ENCODE measurements around the gene ZNF653.

DNA sequence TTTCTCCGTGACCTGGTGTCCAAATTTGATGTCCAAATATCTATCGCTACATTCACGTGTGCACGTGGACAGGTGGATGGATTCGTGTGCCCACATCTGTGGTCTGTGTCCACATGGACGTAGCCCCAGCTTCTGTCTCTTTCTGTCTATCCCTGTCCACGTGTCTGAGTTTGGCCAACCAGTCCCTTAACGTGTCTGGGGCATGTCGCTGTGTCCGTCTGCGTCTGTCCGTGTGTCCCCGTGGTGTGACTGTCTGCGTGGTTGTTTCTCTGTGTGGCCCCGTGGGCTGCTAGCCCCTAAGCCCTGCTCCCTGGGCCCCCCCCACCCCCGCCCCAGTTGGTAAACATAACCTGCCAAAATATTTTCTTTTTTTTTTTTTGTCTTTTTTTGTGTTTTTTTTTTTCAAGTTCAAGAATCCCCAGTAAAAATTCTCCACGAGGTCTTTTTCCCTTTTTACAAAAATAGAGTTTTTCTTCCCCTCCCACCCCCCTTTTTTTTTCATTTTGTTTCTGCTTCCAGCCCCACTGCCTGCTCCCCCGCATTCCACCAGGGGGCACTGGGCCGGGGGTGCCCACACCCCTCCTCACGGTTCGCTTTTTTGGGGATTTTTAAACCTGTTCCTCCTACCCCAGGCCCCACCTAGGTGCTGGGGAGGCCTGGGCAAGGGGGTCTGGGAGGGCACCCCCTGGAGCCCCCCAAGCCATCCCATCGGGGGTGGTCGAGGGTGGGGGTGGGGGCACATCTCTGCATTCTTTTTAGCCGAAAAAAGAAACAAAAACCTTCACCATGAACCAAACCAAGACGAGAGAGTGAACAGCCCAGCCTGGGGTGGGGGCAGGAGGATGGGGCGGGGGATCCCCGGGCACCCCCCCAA is 51.9 kb downstream of the ZNF653 start:
- TF ChIP-seq, protein P1, sequence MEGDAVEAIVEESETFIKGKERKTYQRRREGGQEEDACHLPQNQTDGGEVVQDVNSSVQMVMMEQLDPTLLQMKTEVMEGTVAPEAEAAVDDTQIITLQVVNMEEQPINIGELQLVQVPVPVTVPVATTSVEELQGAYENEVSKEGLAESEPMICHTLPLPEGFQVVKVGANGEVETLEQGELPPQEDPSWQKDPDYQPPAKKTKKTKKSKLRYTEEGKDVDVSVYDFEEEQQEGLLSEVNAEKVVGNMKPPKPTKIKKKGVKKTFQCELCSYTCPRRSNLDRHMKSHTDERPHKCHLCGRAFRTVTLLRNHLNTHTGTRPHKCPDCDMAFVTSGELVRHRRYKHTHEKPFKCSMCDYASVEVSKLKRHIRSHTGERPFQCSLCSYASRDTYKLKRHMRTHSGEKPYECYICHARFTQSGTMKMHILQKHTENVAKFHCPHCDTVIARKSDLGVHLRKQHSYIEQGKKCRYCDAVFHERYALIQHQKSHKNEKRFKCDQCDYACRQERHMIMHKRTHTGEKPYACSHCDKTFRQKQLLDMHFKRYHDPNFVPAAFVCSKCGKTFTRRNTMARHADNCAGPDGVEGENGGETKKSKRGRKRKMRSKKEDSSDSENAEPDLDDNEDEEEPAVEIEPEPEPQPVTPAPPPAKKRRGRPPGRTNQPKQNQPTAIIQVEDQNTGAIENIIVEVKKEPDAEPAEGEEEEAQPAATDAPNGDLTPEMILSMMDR (IDR thresholded peaks at IDR 0.05), result peak; percentile 26; the same call in 1 of the 2 replicates
- TF ChIP-seq ZFX (IDR thresholded peaks at IDR 0.05; ENCODE audit: borderline replicate concordance), result no peak
